Neural cell (in vitro differentiated cells): ENCODE results near the gene CENPE. TPM values are rescaled to one million over a fixed set of nuclear protein-coding genes. Genes with fewer than 3 reads are reported as not detected.

Experiments
- H2AFZ ChIP-seq: fragments of 200-600, 300-800 bp; sonication (generic), shearing (Covaris generic); 2 replicates; pipeline ENCODE4 v1.6.0; 2014; ENCODE audit warnings: low read depth, mild to moderate bottlenecking, antibody characterized with exemption, low read length, moderate library complexity
- H3F3A ChIP-seq: fragments of 200-600 bp; shearing (Covaris generic); 2 replicates; pipeline ENCODE4 v1.6.1; 2016; ENCODE audit warnings: mild to moderate bottlenecking, moderate library complexity, mixed read lengths, antibody characterized with exemption, low read length; ENCODE audit not compliant: insufficient read depth, poor library complexity, severe bottlenecking
- H3K27ac ChIP-seq: fragments of 200-600, 300-800 bp; sonication (generic), shearing (Covaris generic); 2 replicates; pipeline ENCODE4 v1.5.1; 2014; ENCODE audit warnings: mild to moderate bottlenecking, low read length, moderate library complexity
- H3K27me3 ChIP-seq: fragments of 300-800, 200-600 bp; sonication (generic), shearing (Covaris generic); 2 replicates; pipeline ENCODE4 v1.6.0; 2014; ENCODE audit warnings: mild to moderate bottlenecking, low read depth, low read length, moderate library complexity; ENCODE audit not compliant: insufficient read depth
- H3K36me3 ChIP-seq: fragments of 300-800, 200-600 bp; sonication (generic), shearing (Covaris generic); 2 replicates; pipeline ENCODE4 v1.5.1; 2014; ENCODE audit warnings: mild to moderate bottlenecking, antibody characterized with exemption, low read length, moderate library complexity; ENCODE audit not compliant: insufficient read depth
- H3K4me2 ChIP-seq: fragments of 300-800, 200-600 bp; sonication (generic), shearing (Covaris generic); 2 replicates; pipeline ENCODE4 v1.6.0; 2014; ENCODE audit warnings: mild to moderate bottlenecking, low read length
- H3K4me3 ChIP-seq: fragments of 300-800, 200-600 bp; sonication (generic), shearing (Covaris generic); 2 replicates; pipeline ENCODE4 v1.5.1; 2014; ENCODE audit warnings: mild to moderate bottlenecking, low read length, moderate library complexity
- H3K79me2 ChIP-seq: fragments of 200-600 bp; shearing (Covaris generic); replicated peaks from 2 replicates; pipeline ENCODE4 v1.6.0; 2014; ENCODE audit warnings: mild to moderate bottlenecking, low read length, moderate library complexity; ENCODE audit not compliant: insufficient read depth
- H3K9ac ChIP-seq: fragments of 300-800, 200-600 bp; sonication (generic), shearing (Covaris generic); 2 replicates; pipeline ENCODE4 v1.6.1; 2016; ENCODE audit warnings: mild to moderate bottlenecking, low read length, mixed read lengths
- H3K9me2 ChIP-seq: fragments of 200-600 bp; shearing (Covaris generic); 2 replicates; pipeline ENCODE4 v1.6.1; 2016; ENCODE audit warnings: mild to moderate bottlenecking, low read length, mixed read lengths; ENCODE audit not compliant: insufficient read depth
- H3K9me3 ChIP-seq: fragments of 200-600, 300-800 bp; sonication (generic), shearing (Covaris generic); 2 replicates; pipeline ENCODE4 v1.6.1; 2016; ENCODE audit warnings: mild to moderate bottlenecking, mixed run types, low read length, moderate library complexity, mixed read lengths
- H4K20me1 ChIP-seq: fragments of 200-600 bp; shearing (Covaris generic); 2 replicates; pipeline ENCODE4 v1.6.1; 2016; ENCODE audit warnings: mild to moderate bottlenecking, mixed run types; ENCODE audit not compliant: insufficient read depth
- CTCF ChIP-seq: fragments of 450-650 bp; IDR thresholded peaks from 2 replicates; pipeline ENCODE4 v1.5.1; 2014; ENCODE audit warnings: antibody characterized with exemption, mild to moderate bottlenecking, moderate library complexity; ENCODE audit not compliant: poor library complexity, severe bottlenecking
- EP300 ChIP-seq: fragments of 450-650 bp; conservative IDR thresholded peaks from 2 replicates; pipeline ENCODE4 v1.6.1; 2014; ENCODE audit warnings: antibody characterized with exemption, mild to moderate bottlenecking, moderate library complexity; ENCODE audit not compliant: poor library complexity, severe bottlenecking
- EZH2 ChIP-seq: fragments of 200-600, 300-800 bp; shearing (Covaris generic), sonication (generic); IDR thresholded peaks from 2 replicates; pipeline ENCODE4 v1.6.1; 2014; ENCODE audit warnings: antibody characterized with exemption, low read length, borderline replicate concordance, mild to moderate bottlenecking; ENCODE audit not compliant: insufficient read depth, poor library complexity, severe bottlenecking
- MXI1 ChIP-seq: fragments of 450-650 bp; conservative IDR thresholded peaks from 2 replicates; pipeline ENCODE4 v1.6.1; 2014; ENCODE audit warnings: antibody characterized with exemption, mild to moderate bottlenecking; ENCODE audit not compliant: poor library complexity, severe bottlenecking
- POLR2AphosphoS5 ChIP-seq: IDR thresholded peaks from 2 replicates; pipeline ENCODE4 v1.6.1; 2012
- RAD21 ChIP-seq: fragments of 450-650 bp; conservative IDR thresholded peaks from 2 replicates; pipeline ENCODE4 v1.6.1; 2014; ENCODE audit warnings: antibody characterized with exemption, mild to moderate bottlenecking, moderate library complexity
- REST ChIP-seq: IDR thresholded peaks from 2 replicates; pipeline ENCODE4 v1.6.1; 2012; ENCODE audit warnings: borderline replicate concordance
- SMC3 ChIP-seq: fragments of 450-650 bp; conservative IDR thresholded peaks from 2 replicates; pipeline ENCODE4 v1.6.1; 2014; ENCODE audit warnings: antibody characterized with exemption, mild to moderate bottlenecking, moderate library complexity; ENCODE audit not compliant: poor library complexity
- TAF1 ChIP-seq: IDR thresholded peaks from 2 replicates; pipeline ENCODE4 v1.6.1; 2012; ENCODE audit warnings: low read depth
- polyA plus RNA-seq: library from polyadenylated mRNA; depleted of rRNA; stranded (reverse); fragments of >200 nt; gene quantifications from 2 replicates; pipeline ENCODE4 v1.2.3, GENCODE V29; 2014

CENPE gene
- polyA plus RNA-seq, 1 donor from 2014 or later: 1.8 TPM

DNA sequence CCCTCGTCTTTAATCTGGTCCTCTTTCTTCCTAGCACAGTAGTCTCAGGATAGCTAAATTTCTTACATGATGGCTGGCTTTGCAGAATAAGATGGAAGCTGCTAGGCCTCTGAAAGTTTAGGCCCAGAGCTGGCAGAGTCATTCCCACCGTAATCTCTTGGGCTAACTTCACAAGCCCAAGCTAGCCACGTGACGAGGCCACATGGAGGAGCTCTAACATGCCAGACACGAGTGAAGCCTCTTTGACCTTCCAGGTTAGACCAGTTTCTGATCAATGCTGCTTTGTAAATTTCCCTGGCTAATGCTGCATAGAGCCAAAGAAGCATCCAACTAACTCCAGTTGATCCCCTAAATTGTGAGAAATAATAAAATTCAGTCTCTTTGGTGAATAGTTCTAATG, 9.5 kb upstream of the CENPE start:
- H3K27ac ChIP-seq: no peak overlapping the region
- no peaks in the 10 kb centered on the region for H3K79me2 ChIP-seq
- no peaks in the 10 kb centered on the region for H3K36me3 ChIP-seq
- H3F3A ChIP-seq: no peaks in the 10 kb centered on the region
- no peak overlapping the region for H3K4me3 ChIP-seq
- no peaks in the 10 kb centered on the region for H3K27me3 ChIP-seq
- H2AFZ ChIP-seq: no peak overlapping the region
- no peak for TF ChIP-seq TAF1
- no peak for TF ChIP-seq MXI1
- no peak for TF ChIP-seq SMC3
- TF ChIP-seq RAD21: no peak
- TF ChIP-seq EZH2: no peak
- no peak for TF ChIP-seq POLR2AphosphoS5
- TF ChIP-seq REST: no peak
- TF ChIP-seq CTCF: no peak
- no peak for TF ChIP-seq EP300
- H3K4me2 ChIP-seq: no peak overlapping the region
- no peaks in the 10 kb centered on the region for H3K9me2 ChIP-seq
- no peaks in the 10 kb centered on the region for H3K9me3 ChIP-seq
- H3K9ac ChIP-seq: no peak overlapping the region
- H4K20me1 ChIP-seq: no peaks in the 10 kb centered on the region

DNA sequence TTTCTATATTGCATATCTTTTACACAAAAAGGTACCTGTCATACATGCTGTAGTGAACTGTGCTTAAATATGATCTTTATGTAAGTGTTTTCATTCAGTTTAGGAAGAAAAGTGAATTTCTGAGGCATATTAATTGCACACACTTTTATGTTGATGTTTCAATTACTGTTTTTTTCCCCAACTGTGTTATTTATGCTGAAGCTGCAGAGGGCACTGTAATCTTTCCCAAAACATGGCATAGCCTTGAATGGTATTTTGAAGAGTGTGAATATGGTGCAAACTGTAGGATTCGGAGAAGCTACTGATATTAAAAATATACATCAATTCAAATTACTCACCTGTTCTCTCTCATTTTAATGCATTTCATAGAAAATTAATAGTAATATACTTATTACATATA, 6.0 kb upstream of the CENPE start:
- no peak for TF ChIP-seq POLR2AphosphoS5
- TF ChIP-seq RAD21: peak; percentile 71
- peak; percentile 75 for TF ChIP-seq SMC3
- peak; percentile 63 for TF ChIP-seq CTCF
- no peak for TF ChIP-seq TAF1

More for the DNA sequence above, 6.0 kb upstream of the CENPE start:
- H3K79me2 ChIP-seq: no peaks in the 10 kb centered on the region
- no peak overlapping the region for H3K9ac ChIP-seq
- no peak overlapping the region for H3K27ac ChIP-seq
- no peaks in the 10 kb centered on the region for H3K36me3 ChIP-seq
- no peak overlapping the region for H3K4me3 ChIP-seq
- H2AFZ ChIP-seq: no peak overlapping the region
- no peak overlapping the region for H3K4me2 ChIP-seq
- no peaks in the 10 kb centered on the region for H4K20me1 ChIP-seq
- no peaks in the 10 kb centered on the region for H3K27me3 ChIP-seq
- no peaks in the 10 kb centered on the region for H3F3A ChIP-seq
- no peaks in the 10 kb centered on the region for H3K9me3 ChIP-seq
- no peaks in the 10 kb centered on the region for H3K9me2 ChIP-seq
